Neural progenitor cell (in vitro differentiated cells): ENCODE results near the gene NACAD. TPM values are rescaled to one million over a fixed set of nuclear protein-coding genes. Genes with fewer than 3 reads are reported as not detected.
A peak's percentile ranks its signal among the peaks of the same experiment; 100 is the strongest.

Source experiments
- DNase-seq: peaks from one replicate; pipeline ENCODE4 v3.0.0-alpha.2; 2016; ENCODE audit warnings: low spot score
- H2AFZ ChIP-seq: fragments of 200-600 bp; sonication (generic); replicated peaks from 2 replicates; pipeline ENCODE4 v1.6.1; 2016; ENCODE audit warnings: antibody characterized with exemption
- H3F3A ChIP-seq: fragments of 200-600 bp; sonication (generic); 2 replicates; pipeline ENCODE4 v1.6.1; 2016; ENCODE audit warnings: antibody characterized with exemption, low read depth
- H3K27ac ChIP-seq: fragments of 200-600 bp; sonication (generic); 2 replicates; pipeline ENCODE4 v1.5.1; 2016; ENCODE audit warnings: mild to moderate bottlenecking
- H3K27me3 ChIP-seq: fragments of 200-600 bp; sonication (generic); 2 replicates; pipeline ENCODE4 v1.6.1; 2016; ENCODE audit warnings: mild to moderate bottlenecking, moderate library complexity
- H3K36me3 ChIP-seq: fragments of 200-600 bp; sonication (generic); 2 replicates; pipeline ENCODE4 v1.5.1; 2016
- H3K4me1 ChIP-seq: fragments of 200-600 bp; sonication (generic); 2 replicates; pipeline ENCODE4 v1.6.1; 2016; ENCODE audit warnings: mixed run types
- H3K4me2 ChIP-seq: fragments of 200-600 bp; sonication (generic); 2 replicates; pipeline ENCODE4 v1.6.1; 2016
- H3K4me3 ChIP-seq: fragments of 200-600 bp; sonication (generic); 2 replicates; pipeline ENCODE4 v1.5.1; 2016
- H3K79me2 ChIP-seq: fragments of 200-600 bp; sonication (generic); 2 replicates; pipeline ENCODE4 v1.6.1; 2016; ENCODE audit warnings: low read depth
- H3K9ac ChIP-seq: fragments of 200-600 bp; sonication (generic); 2 replicates; pipeline ENCODE4 v1.6.1; 2016
- H3K9me3 ChIP-seq: fragments of 200-600 bp; sonication (generic); 2 replicates; pipeline ENCODE4 v1.5.1; 2016; ENCODE audit warnings: low read depth
- H4K20me1 ChIP-seq: fragments of 200-600 bp; sonication (generic); 2 replicates; pipeline ENCODE4 v1.6.1; 2016; ENCODE audit warnings: low read depth
- H3K27ac Mint-ChIP-seq: 3 replicates; pipeline ENCODE4 v1.8.0; 2021; ENCODE audit warnings: mixed read lengths
- H3K27me3 Mint-ChIP-seq: 2 replicates; pipeline ENCODE4 v1.8.0; 2022; ENCODE audit warnings: low read depth, mild to moderate bottlenecking, inconsistent platforms, moderate library complexity, mixed read lengths; ENCODE audit not compliant: insufficient read depth
- H3K36me3 Mint-ChIP-seq: 3 replicates; pipeline ENCODE4 v1.8.0; 2021; ENCODE audit warnings: mixed read lengths
- H3K4me1 Mint-ChIP-seq: 3 replicates; pipeline ENCODE4 v1.8.0; 2021; ENCODE audit warnings: mixed read lengths
- H3K4me3 Mint-ChIP-seq: 3 replicates; pipeline ENCODE4 v1.8.0; 2021; ENCODE audit warnings: mild to moderate bottlenecking, moderate library complexity, mixed read lengths
- H3K9me3 Mint-ChIP-seq: 3 replicates; pipeline ENCODE4 v1.8.0; 2020; ENCODE audit warnings: mixed read lengths
- CTCF ChIP-seq: fragments of 200-600 bp; sonication (generic); IDR thresholded peaks from 2 replicates; pipeline ENCODE4 v1.5.1; 2017; ENCODE audit warnings: antibody characterized with exemption, mild to moderate bottlenecking
- EZH2 ChIP-seq: fragments of 200-600 bp; sonication (generic); IDR thresholded peaks from 2 replicates; pipeline ENCODE4 v1.6.1; 2017; ENCODE audit warnings: antibody characterized with exemption, mild to moderate bottlenecking, moderate library complexity
- EZH2phosphoT487 ChIP-seq: fragments of 200-600 bp; sonication (generic); IDR thresholded peaks from 2 replicates; pipeline ENCODE4 v1.6.1; 2017; ENCODE audit warnings: antibody characterized with exemption
- total RNA-seq: library from RNA; depleted of rRNA; stranded (reverse); fragments of >200 nt; gene quantifications from 2 replicates; pipeline ENCODE4 v1.2.3, GENCODE V29; 2015; ENCODE audit warnings: low replicate concordance

The NACAD gene
- total RNA-seq, 1 donor from 2014 or later: 0.39 TPM

- Histone ChIP-seq H3K27me3 (peaks cover 30% of the 10 kb centered on the region), H3K9ac (no peak overlapping the region), H3K9me3 (no peaks in the 10 kb centered on the region), H3K36me3 (no peaks in the 10 kb centered on the region), H3K4me2 (peak overlapping the region; percentile 92), H4K20me1 (peaks cover 5% of the 10 kb centered on the region), H3F3A (peaks cover 3% of the 10 kb centered on the region), H3K79me2 (no peaks in the 10 kb centered on the region), H3K4me1 (peaks cover 6% of the 10 kb centered on the region), H3K4me3 (peak overlapping the region; percentile 77), H2AFZ (peak overlapping the region; percentile 96), H3K27ac (no peak overlapping the region)
- DNase-seq: peak; percentile 91
- no peaks in the 10 kb centered on the region for H3K36me3 Mint-ChIP-seq
- H3K27ac Mint-ChIP-seq: no peak overlapping the region
- H3K9me3 Mint-ChIP-seq: peaks cover 6% of the 10 kb centered on the region
- peak overlapping the region; percentile 86 for H3K4me3 Mint-ChIP-seq
- H3K4me1 Mint-ChIP-seq: peaks cover 13% of the 10 kb centered on the region
- TF ChIP-seq CTCF (no peak), EZH2phosphoT487 (no peak), EZH2 (no peak)
- peaks cover 10% of the 10 kb centered on the region for H3K27me3 Mint-ChIP-seq
These were observed 647 bp upstream of the NACAD start for GRCh38 chr7:45089341-45089891.

- H3K27ac ChIP-seq: no peak overlapping the region
- peaks cover 6% of the 10 kb centered on the region for H3K4me1 ChIP-seq
- peaks cover 5% of the 10 kb centered on the region for H4K20me1 ChIP-seq
- no peaks in the 10 kb centered on the region for H3K79me2 ChIP-seq
- TF ChIP-seq CTCF (no peak), EZH2phosphoT487 (no peak), EZH2 (no peak)
- peak overlapping the region; percentile 96 for H2AFZ ChIP-seq
- peak overlapping the region; percentile 77 for H3K4me3 ChIP-seq
- H3K4me1 Mint-ChIP-seq: peaks cover 16% of the 10 kb centered on the region
- DNase-seq: peak; percentile 40
- no peaks in the 10 kb centered on the region for H3K9me3 ChIP-seq
- H3K36me3 ChIP-seq: no peaks in the 10 kb centered on the region
- peaks cover 10% of the 10 kb centered on the region for H3K27me3 Mint-ChIP-seq
- H3K27ac Mint-ChIP-seq: no peak overlapping the region
- H3K9me3 Mint-ChIP-seq: peaks cover 3% of the 10 kb centered on the region
- peak overlapping the region; percentile 92 for H3K4me2 ChIP-seq
- H3K27me3 ChIP-seq: peaks cover 30% of the 10 kb centered on the region
- H3K4me3 Mint-ChIP-seq: peak overlapping the region; percentile 78
- H3K36me3 Mint-ChIP-seq: no peaks in the 10 kb centered on the region
- no peak overlapping the region for H3K9ac ChIP-seq
- H3F3A ChIP-seq: peaks cover 3% of the 10 kb centered on the region
These were observed 545 bp downstream of the NACAD start for GRCh38 chr7:45088146-45088701.

GRCh38 chr7:45087301-45088145 lies 1.2 kb downstream of the NACAD start:
- Histone ChIP-seq H4K20me1 (peaks cover 5% of the 10 kb centered on the region), H3K4me2 (no peak overlapping the region), H3F3A (peaks cover 3% of the 10 kb centered on the region), H3K9me3 (no peaks in the 10 kb centered on the region), H3K4me1 (peaks cover 1% of the 10 kb centered on the region), H3K9ac (no peak overlapping the region), H3K27me3 (peaks cover 30% of the 10 kb centered on the region), H3K27ac (no peak overlapping the region), H2AFZ (no peak overlapping the region), H3K36me3 (no peaks in the 10 kb centered on the region), H3K79me2 (no peaks in the 10 kb centered on the region), H3K4me3 (no peak overlapping the region)
- Mint-ChIP-seq H3K4me3 (peak overlapping the region; percentile 78), H3K9me3 (peaks cover 2% of the 10 kb centered on the region), H3K27ac (no peak overlapping the region), H3K36me3 (no peaks in the 10 kb centered on the region), H3K4me1 (peaks cover 16% of the 10 kb centered on the region), H3K27me3 (peaks cover 10% of the 10 kb centered on the region)
- no peak for DNase-seq
- no peak for TF ChIP-seq EZH2
- TF ChIP-seq EZH2phosphoT487: no peak
- TF ChIP-seq CTCF: no peak
